ENCODE measurements around the gene TBC1D21. TPM values are rescaled to one million over a fixed set of nuclear protein-coding genes. Genes with fewer than 3 reads are reported as not detected.

Gene TBC1D21
- total and polyA plus RNA-seq, 9 donors = not detected

GRCh38 chr15:73891328-73892315 lies 18.3 kb downstream of the TBC1D21 start:
- no peak for DNase-seq
- no peaks in the 10 kb centered on the region for H3K36me3 ChIP-seq
- H3K4me3 ChIP-seq = no peak overlapping the region
- no peak overlapping the region for H3K27ac ChIP-seq
- intact Hi-C loops (cut with DNase I) = no loop called here
- WGBS, 3 donors = 79 to 83% (median 79%) methylated on average over 10 to 11 of the region's 11 CpGs
- no peaks in the 10 kb centered on the region for H3K27me3 ChIP-seq
- H3K4me1 ChIP-seq (ENCODE audit: insufficient read depth) = no peaks in the 10 kb centered on the region
- peaks cover 0 to 4% of the 10 kb centered on the region in 2 donors for H3K9me3 ChIP-seq
- TF ChIP-seq POLR2A (IDR thresholded peaks at IDR 0.05) = no peak
- TF ChIP-seq CTCF (IDR thresholded peaks at IDR 0.05) = no peak
- TF ChIP-seq EP300 (IDR thresholded peaks at IDR 0.05) = no peak

- H3K4me3 ChIP-seq = no peak overlapping the region
- intact Hi-C loops (cut with DNase I) = no loop called here
- H3K27ac ChIP-seq = no peak overlapping the region
- no peak for DNase-seq
- H3K27me3 ChIP-seq = no peaks in the 10 kb centered on the region
- peaks cover 0 to 4% of the 10 kb centered on the region in 2 donors for H3K9me3 ChIP-seq
- TF ChIP-seq CTCF (IDR thresholded peaks at IDR 0.05) (no peak), EP300 (IDR thresholded peaks at IDR 0.05) (no peak), POLR2A (IDR thresholded peaks at IDR 0.05) (no peak)
- H3K36me3 ChIP-seq = no peaks in the 10 kb centered on the region
- no peaks in the 10 kb centered on the region for H3K4me1 ChIP-seq (ENCODE audit: insufficient read depth)
- 88 to 91% (median 90%) methylated on average over 13 of the region's 13 CpGs for WGBS, 3 donors
These were observed 19.3 kb downstream of the TBC1D21 start for GRCh38 chr15:73892446-73893226.

- Histone ChIP-seq H3K27ac (no peak overlapping the region), H3K4me3 (no peak overlapping the region), H3K4me1 (ENCODE audit: insufficient read depth) (no peaks in the 10 kb centered on the region), H3K36me3 (no peaks in the 10 kb centered on the region), H3K9me3 (peaks cover 0 to 4% of the 10 kb centered on the region in 2 donors), H3K27me3 (no peaks in the 10 kb centered on the region)
- no peak for TF ChIP-seq POLR2A (IDR thresholded peaks at IDR 0.05)
- TF ChIP-seq CTCF (IDR thresholded peaks at IDR 0.05) = no peak
- TF ChIP-seq EP300 (IDR thresholded peaks at IDR 0.05) = no peak
- DNase-seq = no peak
- intact Hi-C loops (cut with DNase I) = no loop called here
- 71 to 77% (median 73%) methylated on average over 12 of the region's 12 CpGs for WGBS, 3 donors
These were observed 20.9 kb downstream of the TBC1D21 start for GRCh38 chr15:73894133-73894814.

All from ovary (tissue), 9 donors.